Ovary (tissue), 3 donors: ENCODE results near the gene ZDHHC1.

Experiments used
- EP300 ChIP-seq: sonication (generic); formaldehyde crosslinking; IDR thresholded peaks from one replicate; pipeline ENCODE4 v1.6.1; 2017; ENCODE audit warnings: antibody characterized with exemption
- POLR2A ChIP-seq: fragments of 450-650 bp; IDR thresholded peaks from one replicate; pipeline ENCODE4 v1.6.1; 2017; ENCODE audit warnings: antibody characterized with exemption, mild to moderate bottlenecking, moderate library complexity
- TF ChIP-seq, protein P1 (sequence below), 3 donors: fragments of 450-650 bp in 2 of 3; fragments of 200-600 bp in 1 of 3; IDR thresholded peaks; one replicate each; pipeline versions ENCODE4 v1.5.1 to v1.8.0; 2016 to 2022; ENCODE audit warnings: antibody characterized with exemption in 3 of 3, mild to moderate bottlenecking in 1 of 3
- donor health status: DM: no; HTN: no; CAD: no.

DNA sequence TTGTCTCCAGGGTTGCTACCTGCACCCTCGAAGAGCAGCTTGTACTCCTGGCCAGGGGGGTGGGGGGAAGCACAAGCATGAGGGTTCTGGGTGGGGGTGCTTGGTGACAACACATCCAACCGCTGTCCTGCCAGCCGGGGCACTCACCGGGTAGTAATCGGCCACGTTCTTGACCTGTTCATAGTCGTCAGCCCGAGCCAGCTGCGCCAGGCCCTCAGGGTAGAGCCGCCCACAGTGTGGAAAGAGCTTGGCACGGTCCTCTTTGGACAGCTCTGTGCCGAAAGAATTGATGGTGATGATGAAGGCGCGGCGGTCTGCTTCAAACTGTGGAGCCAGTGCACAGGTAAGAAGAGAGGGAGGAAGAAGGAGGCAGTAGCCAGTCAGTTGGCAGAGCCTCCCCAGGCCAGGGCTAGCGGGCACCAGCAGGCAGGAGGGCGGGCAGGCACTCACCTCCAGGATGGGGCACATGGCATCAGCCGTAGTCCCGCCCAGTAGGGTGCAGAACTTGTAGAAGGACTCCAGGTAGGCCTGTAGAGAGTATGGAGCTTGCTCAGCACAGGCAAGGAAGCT is 22.6 kb upstream of the ZDHHC1 start:
- TF ChIP-seq, protein P1, sequence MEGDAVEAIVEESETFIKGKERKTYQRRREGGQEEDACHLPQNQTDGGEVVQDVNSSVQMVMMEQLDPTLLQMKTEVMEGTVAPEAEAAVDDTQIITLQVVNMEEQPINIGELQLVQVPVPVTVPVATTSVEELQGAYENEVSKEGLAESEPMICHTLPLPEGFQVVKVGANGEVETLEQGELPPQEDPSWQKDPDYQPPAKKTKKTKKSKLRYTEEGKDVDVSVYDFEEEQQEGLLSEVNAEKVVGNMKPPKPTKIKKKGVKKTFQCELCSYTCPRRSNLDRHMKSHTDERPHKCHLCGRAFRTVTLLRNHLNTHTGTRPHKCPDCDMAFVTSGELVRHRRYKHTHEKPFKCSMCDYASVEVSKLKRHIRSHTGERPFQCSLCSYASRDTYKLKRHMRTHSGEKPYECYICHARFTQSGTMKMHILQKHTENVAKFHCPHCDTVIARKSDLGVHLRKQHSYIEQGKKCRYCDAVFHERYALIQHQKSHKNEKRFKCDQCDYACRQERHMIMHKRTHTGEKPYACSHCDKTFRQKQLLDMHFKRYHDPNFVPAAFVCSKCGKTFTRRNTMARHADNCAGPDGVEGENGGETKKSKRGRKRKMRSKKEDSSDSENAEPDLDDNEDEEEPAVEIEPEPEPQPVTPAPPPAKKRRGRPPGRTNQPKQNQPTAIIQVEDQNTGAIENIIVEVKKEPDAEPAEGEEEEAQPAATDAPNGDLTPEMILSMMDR (IDR thresholded peaks at IDR 0.05): no peak
- TF ChIP-seq POLR2A: no peak
- TF ChIP-seq EP300: no peak
